Vagina (tissue), 2 donors: ENCODE results near the gene BAZ2B. TPM values are rescaled to one million over a fixed set of nuclear protein-coding genes. Genes with fewer than 3 reads are reported as not detected.

Experiments used
- DNase-seq, 2 donors: peaks; one replicate each; pipeline ENCODE4 v3.0.0-alpha.2; 2017; ENCODE audit errors: extremely low spot score in 2 of 2
- H3K27ac ChIP-seq: fragments of 200-600 bp; sonication (generic); one replicate; pipeline ENCODE4 v1.5.1; 2019
- H3K27me3 ChIP-seq: fragments of 200-600 bp; sonication (generic); one replicate; pipeline ENCODE4 v1.5.1; 2019
- H3K36me3 ChIP-seq, 2 donors: fragments of 200-600 bp; sonication (generic); one replicate each; pipeline ENCODE4 v1.5.1; 2017 to 2019
- H3K4me1 ChIP-seq: fragments of 200-600 bp; sonication (generic); one replicate; pipeline ENCODE4 v1.5.1; 2019
- H3K4me3 ChIP-seq, 2 donors: fragments of 200-600 bp; sonication (generic); 1 replicate in 1 of 2; 2 replicates in 1 of 2; pipeline ENCODE4 v1.5.1; 2016 to 2019
- H3K9me3 ChIP-seq: fragments of 200-600 bp; sonication (generic); one replicate; pipeline ENCODE4 v1.5.1; 2019
- POLR2A ChIP-seq, 2 donors: fragments of 450-650 bp; IDR thresholded peaks; one replicate each; pipeline ENCODE4 v1.6.1; 2017; ENCODE audit warnings: antibody characterized with exemption in 2 of 2, mild to moderate bottlenecking in 2 of 2, moderate library complexity in 2 of 2
- POLR2AphosphoS5 ChIP-seq, 2 donors: sonication (generic); formaldehyde crosslinking; IDR thresholded peaks; one replicate each; pipeline ENCODE4 v1.9.0; 2017; ENCODE audit warnings: antibody characterized with exemption in 2 of 2, mild to moderate bottlenecking in 2 of 2, low read depth in 1 of 2; ENCODE audit not compliant: insufficient read depth in 1 of 2
- intact Hi-C: fragments of 100-400 bp; cut with DNase I; formaldehyde crosslinking; loops from one replicate; pipeline ENCODE4 v1.15.1; 2023
- total RNA-seq: library from RNA; depleted of rRNA; stranded (reverse); fragments of >200 nt; gene quantifications from one replicate; pipeline ENCODE4 v1.2.3, GENCODE V29; 2016
- TF ChIP-seq, protein P1 (sequence below), 3 experiments: fragments of 450-650 bp in 2 of 3; fragments of 200-600 bp in 1 of 3; sonication (generic) in 1 of 3; IDR thresholded peaks; one replicate each; pipeline ENCODE4 v1.5.1; 2017 to 2019; ENCODE audit warnings: antibody characterized with exemption in 3 of 3, mild to moderate bottlenecking in 2 of 3, moderate library complexity in 2 of 3

BAZ2B gene
- total RNA-seq, 1 donor from 2014 or later: 90.6 TPM

DNA sequence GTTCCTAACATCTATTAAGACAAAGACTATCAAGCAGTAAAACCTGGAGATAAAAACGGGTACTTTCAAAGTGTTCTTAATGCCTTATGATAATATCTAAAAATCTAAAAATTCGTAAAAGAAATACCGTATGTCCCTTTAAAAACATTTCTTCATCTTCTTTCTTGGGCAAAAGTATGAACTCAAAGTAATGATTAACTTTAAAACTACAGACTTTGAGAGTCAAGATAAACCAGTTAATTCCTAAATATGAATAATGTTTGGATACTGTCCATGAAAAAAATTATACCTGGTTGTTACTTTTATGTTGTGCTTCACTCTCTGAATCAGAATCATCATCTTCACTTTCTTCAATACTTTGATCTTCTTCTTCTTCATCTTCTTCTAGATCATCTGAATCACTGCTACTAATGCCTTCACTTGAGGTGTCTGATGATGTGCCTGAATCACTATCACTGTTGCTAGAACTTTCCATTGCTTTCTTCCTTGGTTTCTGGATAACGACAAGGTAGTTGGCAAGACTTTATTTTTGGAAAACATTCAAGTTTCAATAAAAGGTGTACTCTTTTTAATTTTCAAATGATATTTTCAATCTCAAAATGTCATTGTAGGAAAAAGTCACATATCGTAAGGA is 177.5 kb downstream of the BAZ2B start:
- no peaks in the 10 kb centered on the region for H3K9me3 ChIP-seq
- H3K4me3 ChIP-seq: no peak overlapping the region
- intact Hi-C loops: no loop called here
- TF ChIP-seq, protein P1, sequence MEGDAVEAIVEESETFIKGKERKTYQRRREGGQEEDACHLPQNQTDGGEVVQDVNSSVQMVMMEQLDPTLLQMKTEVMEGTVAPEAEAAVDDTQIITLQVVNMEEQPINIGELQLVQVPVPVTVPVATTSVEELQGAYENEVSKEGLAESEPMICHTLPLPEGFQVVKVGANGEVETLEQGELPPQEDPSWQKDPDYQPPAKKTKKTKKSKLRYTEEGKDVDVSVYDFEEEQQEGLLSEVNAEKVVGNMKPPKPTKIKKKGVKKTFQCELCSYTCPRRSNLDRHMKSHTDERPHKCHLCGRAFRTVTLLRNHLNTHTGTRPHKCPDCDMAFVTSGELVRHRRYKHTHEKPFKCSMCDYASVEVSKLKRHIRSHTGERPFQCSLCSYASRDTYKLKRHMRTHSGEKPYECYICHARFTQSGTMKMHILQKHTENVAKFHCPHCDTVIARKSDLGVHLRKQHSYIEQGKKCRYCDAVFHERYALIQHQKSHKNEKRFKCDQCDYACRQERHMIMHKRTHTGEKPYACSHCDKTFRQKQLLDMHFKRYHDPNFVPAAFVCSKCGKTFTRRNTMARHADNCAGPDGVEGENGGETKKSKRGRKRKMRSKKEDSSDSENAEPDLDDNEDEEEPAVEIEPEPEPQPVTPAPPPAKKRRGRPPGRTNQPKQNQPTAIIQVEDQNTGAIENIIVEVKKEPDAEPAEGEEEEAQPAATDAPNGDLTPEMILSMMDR (IDR thresholded peaks at IDR 0.05): no peak
- TF ChIP-seq POLR2A (IDR thresholded peaks at IDR 0.05) (no peak), POLR2AphosphoS5 (IDR thresholded peaks at IDR 0.05; ENCODE audit: insufficient read depth in 1 of 2, low read depth in 1 of 2) (no peak)
- peaks cover 0 to 34% of the 10 kb centered on the region in 2 donors for H3K36me3 ChIP-seq
- H3K27ac ChIP-seq: no peak overlapping the region
- no peaks in the 10 kb centered on the region for H3K27me3 ChIP-seq
- DNase-seq: no peak
- no peaks in the 10 kb centered on the region for H3K4me1 ChIP-seq

DNA sequence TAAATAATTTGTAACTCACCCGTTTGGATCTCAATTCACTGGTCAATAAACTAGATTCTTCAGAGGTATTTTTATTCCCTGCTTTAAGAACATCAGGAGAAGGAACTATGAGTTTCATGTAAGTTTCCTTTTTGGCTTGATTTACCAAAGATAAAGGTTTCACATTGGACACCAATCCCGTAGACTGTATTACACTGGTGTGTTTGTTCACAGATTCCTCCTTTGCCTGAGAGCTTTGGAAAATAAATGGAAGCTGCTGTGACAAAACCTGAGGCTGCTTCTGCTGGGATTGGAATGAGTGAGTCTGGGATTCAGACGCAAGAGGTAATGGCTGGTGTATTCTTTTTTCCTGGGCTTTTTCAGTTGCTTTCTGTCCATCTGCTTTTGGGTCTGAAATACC is 178.1 kb downstream of the BAZ2B start:
- Histone ChIP-seq H3K27ac (no peak overlapping the region), H3K9me3 (no peaks in the 10 kb centered on the region), H3K4me3 (no peak overlapping the region), H3K4me1 (no peaks in the 10 kb centered on the region), H3K36me3 (peaks cover 0 to 34% of the 10 kb centered on the region in 2 donors), H3K27me3 (no peaks in the 10 kb centered on the region)
- DNase-seq: no peak
- intact Hi-C loops: no loop called here
- TF ChIP-seq, protein P1 (IDR thresholded peaks at IDR 0.05): no peak
- TF ChIP-seq POLR2AphosphoS5 (IDR thresholded peaks at IDR 0.05; ENCODE audit: insufficient read depth in 1 of 2, low read depth in 1 of 2): no peak
- no peak for TF ChIP-seq POLR2A (IDR thresholded peaks at IDR 0.05)

DNA sequence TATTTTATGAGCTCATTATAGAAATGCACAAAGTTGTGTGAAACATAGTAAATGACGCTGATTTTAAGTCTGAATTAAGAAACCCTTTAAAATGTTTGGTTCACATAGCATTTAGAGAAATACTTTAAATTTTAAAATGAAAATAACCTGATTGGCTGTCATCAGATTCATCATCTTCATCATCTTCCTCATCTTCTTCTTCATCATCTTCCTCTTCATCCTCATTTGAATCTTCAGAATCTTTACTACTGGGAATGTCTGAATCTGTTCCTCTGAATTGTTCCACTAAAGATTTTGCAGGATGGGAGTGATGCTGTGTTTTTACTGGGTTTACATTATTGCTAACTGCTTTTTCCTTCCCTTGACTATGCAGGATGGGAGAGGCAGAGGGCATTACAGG is 183.7 kb downstream of the BAZ2B start:
- intact Hi-C loops: no loop called here
- no peaks in the 10 kb centered on the region for H3K27me3 ChIP-seq
- no peak overlapping the region for H3K4me3 ChIP-seq
- TF ChIP-seq, protein P1 (IDR thresholded peaks at IDR 0.05): no peak
- no peak for TF ChIP-seq POLR2A (IDR thresholded peaks at IDR 0.05)
- H3K27ac ChIP-seq: no peak overlapping the region
- H3K9me3 ChIP-seq: no peaks in the 10 kb centered on the region
- H3K36me3 ChIP-seq: peaks cover 0 to 40% of the 10 kb centered on the region in 2 donors
- DNase-seq: no peak
- no peaks in the 10 kb centered on the region for H3K4me1 ChIP-seq

DNA sequence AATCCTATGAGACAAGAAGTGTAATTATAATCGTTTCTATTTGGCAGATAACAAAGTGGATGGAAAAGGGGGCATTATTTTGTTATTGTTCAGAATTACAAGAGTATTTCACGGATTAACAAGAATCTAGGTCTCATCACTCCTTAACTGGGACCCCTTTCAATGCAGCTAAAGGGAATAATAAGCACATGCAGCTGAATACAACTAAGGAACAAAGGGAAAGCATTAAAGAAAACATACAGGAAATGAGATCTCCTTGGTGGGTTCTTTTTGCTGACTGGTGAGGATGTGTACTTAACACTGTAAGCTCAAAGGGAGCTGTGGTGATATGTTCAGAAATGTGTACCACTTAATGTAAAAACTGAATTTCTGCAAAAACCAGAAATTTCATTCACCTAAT is 189.3 kb downstream of the BAZ2B start:
- TF ChIP-seq, protein P1 (IDR thresholded peaks at IDR 0.05): no peak
- no peak for TF ChIP-seq POLR2AphosphoS5 (IDR thresholded peaks at IDR 0.05; ENCODE audit: insufficient read depth in 1 of 2, low read depth in 1 of 2)
- no peak for TF ChIP-seq POLR2A (IDR thresholded peaks at IDR 0.05)
- Histone ChIP-seq H3K27me3 (no peaks in the 10 kb centered on the region), H3K4me3 (no peak overlapping the region), H3K4me1 (no peaks in the 10 kb centered on the region), H3K36me3 (peaks cover 3 to 30% of the 10 kb centered on the region in 2 donors), H3K27ac (no peak overlapping the region), H3K9me3 (no peaks in the 10 kb centered on the region)
- DNase-seq: no peak
- intact Hi-C loops: no loop called here

DNA sequence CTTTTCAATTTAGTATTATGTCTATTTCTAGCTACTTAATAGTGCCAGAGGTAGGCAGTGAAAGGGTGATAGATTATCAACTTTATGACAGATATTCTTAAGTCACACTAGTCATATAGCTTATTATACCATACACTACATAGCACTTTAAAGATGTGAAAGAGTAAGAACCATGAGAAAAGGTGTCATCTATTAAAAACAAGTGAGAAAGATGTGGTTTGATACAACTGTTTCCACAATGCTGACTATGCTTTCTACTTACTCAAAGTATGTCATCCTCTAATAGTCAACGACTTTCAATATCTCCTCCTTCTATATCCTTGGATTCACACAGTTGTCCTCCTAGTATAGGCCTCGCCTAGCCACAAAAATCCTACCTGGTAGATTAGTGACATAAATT is 196.9 kb downstream of the BAZ2B start:
- Histone ChIP-seq H3K4me3 (no peak overlapping the region), H3K36me3 (peaks cover 0 to 22% of the 10 kb centered on the region in 2 donors), H3K27ac (no peak overlapping the region), H3K9me3 (peaks cover 3% of the 10 kb centered on the region), H3K27me3 (no peaks in the 10 kb centered on the region), H3K4me1 (no peaks in the 10 kb centered on the region)
- intact Hi-C loops: no loop called here
- DNase-seq: no peak
- TF ChIP-seq POLR2A (IDR thresholded peaks at IDR 0.05): no peak
- TF ChIP-seq POLR2AphosphoS5 (IDR thresholded peaks at IDR 0.05; ENCODE audit: insufficient read depth in 1 of 2, low read depth in 1 of 2): no peak
- TF ChIP-seq, protein P1 (IDR thresholded peaks at IDR 0.05): no peak
